ENCODE data around the gene TBC1D22B.
"Not testable (repeated sequence)": the region's sequence is repeated elsewhere in the genome, so short reads cannot be mapped to it uniquely, and the experiment has no call there.

TBC1D22B gene

DNA sequence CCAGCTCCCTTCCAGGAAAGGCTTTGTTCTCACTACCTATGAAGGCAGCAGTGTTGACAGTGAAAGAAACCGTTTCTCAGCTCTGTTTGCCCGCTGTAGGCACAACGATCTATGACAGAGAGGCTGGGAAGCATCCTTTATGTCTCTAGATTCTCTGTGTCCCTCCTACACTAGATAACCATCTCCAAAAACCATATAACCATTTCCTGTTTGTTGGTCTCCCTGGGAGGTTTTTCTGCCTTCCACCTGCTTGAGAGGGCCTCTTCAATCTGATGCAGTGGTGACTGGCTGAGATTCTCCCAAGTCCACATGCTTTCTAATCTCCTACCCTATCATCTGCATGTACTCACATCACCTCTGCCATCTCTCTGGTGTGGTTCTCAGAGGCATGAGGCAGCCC, 32.4 kb downstream of the TBC1D22B start:
- Histone ChIP-seq H3K27ac (ENCODE audit: low read length) (no peak overlapping the region), H3K36me3 (ENCODE audit: insufficient read depth, low read depth, low read length) (peaks cover 72% of the 10 kb centered on the region), H3K27me3 (ENCODE audit: insufficient read depth, low read length) (no peaks in the 10 kb centered on the region), H3K4me3 (ENCODE audit: low read length) (no peak overlapping the region), H3K4me1 (ENCODE audit: insufficient read depth, low read length) (no peaks in the 10 kb centered on the region), H3K9me3 (ENCODE audit: insufficient read depth, low read depth, low read length) (no peaks in the 10 kb centered on the region), H3K9ac (ENCODE audit: low read depth, low read length) (no peak overlapping the region)

DNA sequence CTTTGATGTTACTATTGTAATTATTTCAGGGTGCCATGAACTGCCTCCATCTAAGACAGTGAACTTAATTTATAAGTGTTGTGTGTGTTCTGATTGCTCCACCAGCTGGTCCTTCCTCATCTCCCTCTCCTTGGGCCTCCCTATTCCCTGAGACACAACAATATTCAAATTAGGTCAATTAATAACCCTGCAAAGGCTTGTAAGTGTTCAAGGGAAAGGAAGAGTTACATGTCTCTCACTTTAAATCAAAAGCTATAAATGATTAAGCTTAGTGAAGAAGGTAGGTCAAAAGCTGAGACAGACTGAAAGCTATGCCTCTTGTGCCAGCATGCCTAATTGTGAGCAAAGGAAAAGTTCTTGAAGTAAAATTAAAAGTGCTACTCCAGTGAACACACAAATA, 35.9 kb downstream of the TBC1D22B start:
- no peaks in the 10 kb centered on the region for H3K9me3 ChIP-seq (ENCODE audit: insufficient read depth, low read depth, low read length)
- no peak overlapping the region for H3K27ac ChIP-seq (ENCODE audit: low read length)
- H3K4me1 ChIP-seq (ENCODE audit: insufficient read depth, low read length): no peaks in the 10 kb centered on the region
- H3K4me3 ChIP-seq (ENCODE audit: low read length): no peak overlapping the region
- no peaks in the 10 kb centered on the region for H3K27me3 ChIP-seq (ENCODE audit: insufficient read depth, low read length)
- peaks cover 63% of the 10 kb centered on the region for H3K36me3 ChIP-seq (ENCODE audit: insufficient read depth, low read depth, low read length)
- no peak overlapping the region for H3K9ac ChIP-seq (ENCODE audit: low read depth, low read length)

DNA sequence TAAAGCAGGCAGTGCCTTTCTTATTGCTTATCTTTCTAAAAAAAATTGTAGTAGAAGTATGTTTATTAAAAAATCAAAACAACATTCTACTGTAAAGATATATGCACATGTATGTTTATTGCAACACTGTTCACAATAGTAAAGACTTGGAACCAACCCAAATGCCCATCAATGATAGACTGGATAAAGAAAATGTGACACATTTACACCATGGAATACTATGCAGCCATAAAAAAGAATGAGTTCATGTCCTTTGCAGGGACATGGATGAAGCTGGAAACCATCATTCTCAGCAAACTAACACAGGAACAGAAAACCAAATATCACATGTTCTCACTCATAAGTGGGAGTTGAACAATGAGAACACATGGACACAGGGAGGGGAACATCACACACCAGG, 40.1 kb downstream of the TBC1D22B start:
- not testable (repeated sequence) for H3K4me1 ChIP-seq (ENCODE audit: insufficient read depth, low read length); H3K4me3 ChIP-seq (ENCODE audit: low read length); H3K9me3 ChIP-seq (ENCODE audit: insufficient read depth, low read depth, low read length); H3K27me3 ChIP-seq (ENCODE audit: insufficient read depth, low read length); H3K27ac ChIP-seq (ENCODE audit: low read length); H3K9ac ChIP-seq (ENCODE audit: low read depth, low read length)
- H3K36me3 ChIP-seq (ENCODE audit: insufficient read depth, low read depth, low read length): peaks cover 38% of the 10 kb centered on the region

DNA sequence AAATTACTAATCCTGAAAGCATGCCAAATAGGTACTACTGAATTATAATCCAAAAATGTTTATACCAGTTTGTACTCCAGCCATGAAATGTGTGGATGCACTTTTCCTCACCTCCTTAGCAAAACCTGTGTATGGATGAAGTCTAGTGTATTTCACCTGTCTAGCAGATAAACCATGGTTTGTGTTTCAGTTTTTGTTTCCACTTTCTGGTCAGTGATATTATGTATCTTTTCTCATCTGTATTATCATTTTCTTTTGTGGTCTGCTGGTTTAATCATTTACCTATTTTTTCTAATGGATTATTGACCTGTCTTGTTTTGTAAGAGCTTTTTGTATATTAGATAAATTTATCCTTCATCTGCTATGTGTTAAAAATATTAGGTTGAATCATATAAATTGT, 41.4 kb downstream of the TBC1D22B start:
- Histone ChIP-seq H3K4me3 (ENCODE audit: low read length) (no peak overlapping the region), H3K9ac (ENCODE audit: low read depth, low read length) (no peak overlapping the region), H3K9me3 (ENCODE audit: insufficient read depth, low read depth, low read length) (no peaks in the 10 kb centered on the region), H3K36me3 (ENCODE audit: insufficient read depth, low read depth, low read length) (peaks cover 36% of the 10 kb centered on the region), H3K4me1 (ENCODE audit: insufficient read depth, low read length) (no peaks in the 10 kb centered on the region), H3K27ac (ENCODE audit: low read length) (no peak overlapping the region), H3K27me3 (ENCODE audit: insufficient read depth, low read length) (no peaks in the 10 kb centered on the region)

DNA sequence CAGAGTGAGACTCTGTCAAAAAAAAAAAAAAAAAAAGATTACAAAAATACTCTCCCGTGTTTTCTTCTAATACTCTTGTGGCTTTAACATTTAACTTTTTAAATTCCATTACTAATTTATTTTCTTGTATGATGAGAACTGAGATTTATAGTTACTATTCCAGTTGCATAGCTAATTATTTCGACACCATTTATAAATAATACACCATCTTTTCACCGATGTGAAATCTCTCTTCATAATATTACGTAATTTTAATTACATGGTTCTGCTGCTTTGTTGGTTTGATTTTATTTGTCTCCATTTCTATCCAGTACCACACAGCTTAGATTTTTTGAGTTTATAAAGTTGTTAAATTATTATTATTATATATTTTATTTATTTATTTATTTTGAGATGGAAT, 42.4 kb downstream of the TBC1D22B start:
- H3K27ac ChIP-seq (ENCODE audit: low read length): no peak overlapping the region
- H3K36me3 ChIP-seq (ENCODE audit: insufficient read depth, low read depth, low read length): peaks cover 36% of the 10 kb centered on the region
- H3K9ac ChIP-seq (ENCODE audit: low read depth, low read length): no peak overlapping the region
- no peak overlapping the region for H3K4me3 ChIP-seq (ENCODE audit: low read length)
- no peaks in the 10 kb centered on the region for H3K4me1 ChIP-seq (ENCODE audit: insufficient read depth, low read length)
- no peaks in the 10 kb centered on the region for H3K27me3 ChIP-seq (ENCODE audit: insufficient read depth, low read length)
- no peaks in the 10 kb centered on the region for H3K9me3 ChIP-seq (ENCODE audit: insufficient read depth, low read depth, low read length)

DNA sequence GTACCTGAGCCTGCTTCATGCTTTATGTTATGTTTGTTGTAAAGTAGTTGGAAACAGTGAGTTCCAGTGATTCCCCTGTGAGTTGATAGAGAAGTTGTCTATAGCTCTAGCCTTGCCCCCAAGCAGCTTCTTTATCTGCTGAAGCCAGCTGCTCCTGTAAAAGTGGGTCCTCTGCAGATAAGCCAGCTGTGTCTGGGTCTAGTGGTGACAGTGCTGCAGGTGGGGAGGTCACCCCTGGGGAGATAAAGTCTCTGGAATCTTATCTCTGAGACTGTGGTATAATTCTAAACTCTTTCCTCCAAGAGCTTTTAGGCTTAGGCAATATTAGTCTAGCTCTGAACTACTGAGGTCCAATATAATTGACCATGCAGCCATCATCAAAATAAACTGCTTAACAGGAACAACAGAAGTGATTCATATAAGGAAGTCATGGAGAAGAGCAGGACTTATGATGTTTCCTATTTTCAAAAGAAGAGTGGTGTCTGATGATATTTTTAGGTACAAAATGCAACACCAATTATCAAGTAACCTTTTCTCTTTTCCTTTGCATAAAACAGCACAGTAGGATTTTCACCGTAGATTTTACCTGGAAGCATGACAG, 44.6 kb downstream of the TBC1D22B start:
- Histone ChIP-seq H3K9me3 (ENCODE audit: insufficient read depth, low read depth, low read length) (no peaks in the 10 kb centered on the region), H3K36me3 (ENCODE audit: insufficient read depth, low read depth, low read length) (peaks cover 39% of the 10 kb centered on the region), H3K4me1 (ENCODE audit: insufficient read depth, low read length) (no peaks in the 10 kb centered on the region), H3K27ac (ENCODE audit: low read length) (no peak overlapping the region), H3K9ac (ENCODE audit: low read depth, low read length) (no peak overlapping the region), H3K27me3 (ENCODE audit: insufficient read depth, low read length) (no peaks in the 10 kb centered on the region), H3K4me3 (ENCODE audit: low read length) (no peak overlapping the region)

DNA sequence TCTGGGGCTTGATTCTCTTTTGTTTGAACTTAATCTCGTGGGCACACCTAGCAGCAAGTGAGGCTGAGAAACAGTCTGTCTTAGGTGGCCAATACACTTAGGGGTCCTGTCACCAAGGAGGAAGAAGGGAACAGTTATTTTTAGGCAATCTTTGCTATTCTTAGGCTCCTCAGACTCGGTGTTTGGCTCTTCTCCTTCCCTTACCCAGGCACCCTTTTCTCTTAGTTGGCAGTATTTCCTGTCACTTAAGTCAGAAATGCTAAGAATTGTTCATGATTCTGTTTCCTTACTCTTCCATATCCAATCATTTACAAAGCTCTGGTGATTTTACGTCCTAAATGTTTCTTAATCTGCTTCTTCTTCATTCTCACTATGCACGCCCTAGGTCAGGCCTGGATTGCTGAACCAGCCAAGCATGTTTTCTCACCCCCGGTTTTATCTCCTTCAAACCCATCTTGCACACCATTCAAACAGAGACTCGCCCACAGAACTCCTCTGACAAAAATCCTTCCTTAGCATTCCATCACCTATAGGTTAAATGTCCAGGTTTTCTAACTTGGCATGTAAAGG, 45.6 kb downstream of the TBC1D22B start:
- Histone ChIP-seq H3K27ac (ENCODE audit: low read length) (no peak overlapping the region), H3K4me1 (ENCODE audit: insufficient read depth, low read length) (no peaks in the 10 kb centered on the region), H3K4me3 (ENCODE audit: low read length) (no peak overlapping the region), H3K9me3 (ENCODE audit: insufficient read depth, low read depth, low read length) (no peaks in the 10 kb centered on the region), H3K9ac (ENCODE audit: low read depth, low read length) (no peak overlapping the region), H3K36me3 (ENCODE audit: insufficient read depth, low read depth, low read length) (peaks cover 35% of the 10 kb centered on the region), H3K27me3 (ENCODE audit: insufficient read depth, low read length) (no peaks in the 10 kb centered on the region)

DNA sequence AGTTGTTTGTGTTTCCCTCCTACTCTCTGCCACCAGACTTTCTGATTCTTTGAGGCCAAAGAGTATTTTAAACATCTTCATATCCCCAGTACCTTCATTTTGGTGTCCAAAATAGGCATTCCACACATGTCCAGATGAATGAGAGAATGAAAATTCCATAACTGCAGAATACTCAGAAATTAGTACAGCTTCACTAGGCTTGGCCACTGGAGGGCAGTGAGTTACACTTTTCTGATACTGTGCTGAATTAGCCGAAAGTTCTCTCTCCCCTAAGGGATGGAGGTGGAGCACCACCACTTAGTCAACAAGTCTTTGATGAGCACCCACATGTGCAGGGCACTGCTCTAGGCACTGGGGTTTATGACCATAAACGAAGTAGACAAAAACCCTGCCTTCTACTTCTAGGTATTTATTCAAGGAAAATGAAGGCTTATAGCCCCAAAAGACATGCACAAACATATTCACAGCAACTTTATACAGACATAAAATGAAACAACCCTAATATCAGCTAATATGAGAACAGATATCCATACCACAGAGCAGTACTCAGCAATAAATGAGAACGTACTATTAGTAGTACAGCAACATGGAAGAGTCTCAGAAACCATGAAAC, 46.4 kb downstream of the TBC1D22B start:
- H3K4me3 ChIP-seq (ENCODE audit: low read length): no peak overlapping the region
- H3K36me3 ChIP-seq (ENCODE audit: insufficient read depth, low read depth, low read length): peaks cover 35% of the 10 kb centered on the region
- no peaks in the 10 kb centered on the region for H3K27me3 ChIP-seq (ENCODE audit: insufficient read depth, low read length)
- H3K27ac ChIP-seq (ENCODE audit: low read length): no peak overlapping the region
- no peaks in the 10 kb centered on the region for H3K4me1 ChIP-seq (ENCODE audit: insufficient read depth, low read length)
- H3K9me3 ChIP-seq (ENCODE audit: insufficient read depth, low read depth, low read length): no peaks in the 10 kb centered on the region
- H3K9ac ChIP-seq (ENCODE audit: low read depth, low read length): no peak overlapping the region

DNA sequence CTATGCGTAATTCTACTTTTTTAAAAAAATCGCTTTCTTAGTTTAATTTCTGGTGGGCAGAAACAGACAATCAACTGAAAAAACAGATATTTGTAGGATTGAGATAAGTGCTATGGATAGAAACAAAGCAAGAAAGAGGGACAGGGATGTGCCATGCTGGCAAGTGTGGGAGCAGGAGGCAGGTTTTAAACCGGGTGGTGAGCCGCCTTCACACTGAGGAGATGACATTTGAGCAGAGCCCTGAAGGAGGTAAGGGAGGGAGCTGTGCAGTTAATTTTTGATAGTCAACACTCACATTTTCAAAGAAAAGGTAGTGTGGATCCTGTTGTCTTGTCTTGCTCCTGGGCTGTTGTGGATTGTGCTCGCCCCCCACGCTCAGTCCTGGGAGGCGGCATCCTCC, 47.2 kb downstream of the TBC1D22B start:
- H3K9me3 ChIP-seq (ENCODE audit: insufficient read depth, low read depth, low read length): no peaks in the 10 kb centered on the region
- H3K27ac ChIP-seq (ENCODE audit: low read length): no peak overlapping the region
- H3K27me3 ChIP-seq (ENCODE audit: insufficient read depth, low read length): no peaks in the 10 kb centered on the region
- H3K9ac ChIP-seq (ENCODE audit: low read depth, low read length): no peak overlapping the region
- no peak overlapping the region for H3K4me3 ChIP-seq (ENCODE audit: low read length)
- peaks cover 35% of the 10 kb centered on the region for H3K36me3 ChIP-seq (ENCODE audit: insufficient read depth, low read depth, low read length)
- H3K4me1 ChIP-seq (ENCODE audit: insufficient read depth, low read length): no peaks in the 10 kb centered on the region

DNA sequence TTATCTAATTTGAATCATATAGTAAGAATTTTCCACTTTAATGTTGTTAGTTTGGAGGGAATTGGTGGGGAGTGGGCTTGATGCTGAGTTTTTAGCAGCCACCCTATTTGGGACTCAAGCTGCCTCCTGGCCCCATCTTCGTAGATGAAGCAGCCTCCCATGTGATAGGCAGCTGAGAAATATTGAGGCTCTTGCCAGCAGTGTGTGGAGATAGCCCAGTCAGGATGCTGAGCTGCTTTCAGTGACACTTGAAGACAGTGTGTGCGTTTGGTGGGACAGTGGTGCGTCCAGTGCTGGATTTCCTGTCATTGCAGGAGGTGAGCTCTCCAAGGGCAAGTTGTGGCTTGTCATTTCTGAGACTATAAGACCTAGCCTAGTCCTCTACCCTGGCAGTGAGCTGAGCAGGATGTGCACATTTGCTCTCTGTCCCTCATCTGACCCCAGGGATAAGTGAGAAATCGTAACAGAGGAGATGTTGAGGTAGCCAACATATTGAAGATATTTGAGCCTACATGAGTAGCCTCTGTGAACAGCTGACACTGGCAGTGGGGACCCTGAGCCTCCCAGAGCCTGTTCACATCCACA, 48.4 kb downstream of the TBC1D22B start:
- Histone ChIP-seq H3K27ac (ENCODE audit: low read length) (no peak overlapping the region), H3K9me3 (ENCODE audit: insufficient read depth, low read depth, low read length) (no peaks in the 10 kb centered on the region), H3K4me3 (ENCODE audit: low read length) (no peak overlapping the region), H3K4me1 (ENCODE audit: insufficient read depth, low read length) (no peaks in the 10 kb centered on the region), H3K9ac (ENCODE audit: low read depth, low read length) (no peak overlapping the region), H3K36me3 (ENCODE audit: insufficient read depth, low read depth, low read length) (peaks cover 35% of the 10 kb centered on the region), H3K27me3 (ENCODE audit: insufficient read depth, low read length) (no peaks in the 10 kb centered on the region)

DNA sequence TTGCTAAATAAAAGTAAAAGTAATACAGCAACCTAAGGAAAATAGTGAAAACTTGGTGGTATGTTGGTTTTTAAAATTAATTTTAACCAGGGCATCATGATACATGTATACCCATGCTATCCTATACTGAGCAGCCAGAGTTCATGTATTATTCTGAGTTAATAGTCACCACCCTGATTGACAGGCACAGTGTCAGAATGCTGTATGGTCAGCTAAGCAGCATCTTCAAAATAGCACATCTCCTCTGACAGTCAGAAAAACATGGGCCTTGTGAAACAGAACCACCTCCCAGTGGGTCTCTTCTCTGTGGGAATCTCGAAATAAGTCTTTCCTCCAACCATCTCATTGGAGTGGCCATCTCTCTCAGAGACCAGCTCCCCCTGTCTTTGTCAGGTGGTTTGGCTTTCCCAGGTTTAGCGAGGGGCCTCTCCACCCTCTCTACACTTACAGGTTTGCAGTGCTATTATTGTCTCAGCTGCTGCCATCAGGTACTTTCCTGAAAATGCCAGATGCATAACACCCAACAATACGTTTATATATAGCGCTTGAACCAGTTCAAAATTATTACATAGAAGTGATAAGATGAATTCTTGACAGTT, 49.2 kb downstream of the TBC1D22B start:
- H3K27me3 ChIP-seq (ENCODE audit: insufficient read depth, low read length): no peaks in the 10 kb centered on the region
- no peaks in the 10 kb centered on the region for H3K4me1 ChIP-seq (ENCODE audit: insufficient read depth, low read length)
- H3K27ac ChIP-seq (ENCODE audit: low read length): no peak overlapping the region
- H3K4me3 ChIP-seq (ENCODE audit: low read length): no peak overlapping the region
- no peaks in the 10 kb centered on the region for H3K9me3 ChIP-seq (ENCODE audit: insufficient read depth, low read depth, low read length)
- H3K9ac ChIP-seq (ENCODE audit: low read depth, low read length): no peak overlapping the region
- H3K36me3 ChIP-seq (ENCODE audit: insufficient read depth, low read depth, low read length): peaks cover 32% of the 10 kb centered on the region

DNA sequence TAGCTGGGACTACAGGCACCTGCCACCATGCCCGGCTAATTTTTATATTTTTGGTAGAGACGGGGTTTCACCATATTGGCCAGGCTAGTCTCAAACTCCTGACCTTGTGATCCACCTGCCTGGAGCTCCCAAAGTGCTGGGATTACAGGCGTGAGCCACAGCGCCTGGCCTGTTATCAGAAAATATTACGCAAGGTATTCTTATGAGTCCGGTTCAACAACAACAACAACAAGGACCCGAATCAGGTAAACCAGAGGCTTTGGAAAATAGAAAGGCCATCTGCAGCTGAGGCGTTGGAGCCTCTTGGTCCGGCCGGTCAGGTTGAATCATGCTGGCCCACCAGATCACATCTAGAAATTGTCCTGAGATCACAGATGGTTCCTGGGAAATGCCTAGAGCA, 49.9 kb downstream of the TBC1D22B start:
- not testable (repeated sequence) for H3K27ac ChIP-seq (ENCODE audit: low read length); H3K4me1 ChIP-seq (ENCODE audit: insufficient read depth, low read length); H3K4me3 ChIP-seq (ENCODE audit: low read length); H3K9ac ChIP-seq (ENCODE audit: low read depth, low read length); H3K9me3 ChIP-seq (ENCODE audit: insufficient read depth, low read depth, low read length); H3K27me3 ChIP-seq (ENCODE audit: insufficient read depth, low read length)
- H3K36me3 ChIP-seq (ENCODE audit: insufficient read depth, low read depth, low read length): peaks cover 37% of the 10 kb centered on the region
